Astrocyte (in vitro differentiated cells and primary cell): ENCODE data around the gene EDEM3. TPM values are rescaled to one million over a fixed set of nuclear protein-coding genes. Genes with fewer than 3 reads are reported as not detected.
A peak's percentile ranks its signal among the peaks of the same experiment; 100 is the strongest.

Experiments used
- DNase-seq: peaks from one replicate; pipeline ENCODE4 v3.0.0-alpha.2; 2010; ENCODE audit warnings: low read depth
- FAIRE-seq: peaks from 2 replicates; lab custom pipeline; 2011; peaks lifted over from hg19 to GRCh38; lab: Jason Lieb, UNC
- H2AFZ ChIP-seq: 2 replicates; pipeline ENCODE4 v1.6.0; 2012; ENCODE audit warnings: low read depth, low read length, inconsistent platforms
- H3K27ac ChIP-seq: 2 replicates; pipeline ENCODE4 v1.5.1; 2011; ENCODE audit warnings: low read depth, low read length, inconsistent platforms
- H3K27me3 ChIP-seq: 2 replicates; pipeline ENCODE4 v1.6.0; 2011; ENCODE audit warnings: low read length, inconsistent platforms; ENCODE audit not compliant: insufficient read depth
- H3K36me3 ChIP-seq: 2 replicates; pipeline ENCODE4 v1.5.1; 2011; ENCODE audit warnings: low read length, inconsistent platforms; ENCODE audit not compliant: insufficient read depth
- H3K4me1 ChIP-seq: 2 replicates; pipeline ENCODE4 v1.5.1; 2011; ENCODE audit warnings: low read length, inconsistent platforms; ENCODE audit not compliant: insufficient read depth
- H3K4me2 ChIP-seq: 2 replicates; pipeline ENCODE4 v1.6.0; 2012; ENCODE audit warnings: low read length, inconsistent platforms
- H3K4me3 ChIP-seq: 2 replicates; pipeline ENCODE4 v1.5.1; 2011; ENCODE audit warnings: low read depth, mild to moderate bottlenecking, low read length, inconsistent platforms; ENCODE audit not compliant: insufficient read depth
- H3K79me2 ChIP-seq: 2 replicates; pipeline ENCODE4 v1.6.0; 2012; ENCODE audit warnings: mild to moderate bottlenecking, low read length, inconsistent platforms; ENCODE audit not compliant: insufficient read depth
- H3K9ac ChIP-seq: 2 replicates; pipeline ENCODE4 v1.6.0; 2012; ENCODE audit warnings: mild to moderate bottlenecking, low read length, inconsistent platforms
- H3K9me3 ChIP-seq: 2 replicates; pipeline ENCODE4 v1.5.1; 2012; ENCODE audit warnings: low read depth, mild to moderate bottlenecking, low read length, inconsistent platforms; ENCODE audit not compliant: insufficient read depth
- H4K20me1 ChIP-seq: 2 replicates; pipeline ENCODE4 v1.6.0; 2012; ENCODE audit warnings: low read length, inconsistent platforms; ENCODE audit not compliant: insufficient read depth
- H3K27ac Mint-ChIP-seq: one replicate; pipeline ENCODE4 v1.8.0; 2021; ENCODE audit warnings: mild to moderate bottlenecking, mixed read lengths; ENCODE audit not compliant: unreplicated experiment
- H3K27me3 Mint-ChIP-seq: one replicate; pipeline ENCODE4 v1.8.0; 2021; ENCODE audit warnings: low read depth, mixed read lengths; ENCODE audit not compliant: unreplicated experiment
- H3K36me3 Mint-ChIP-seq: one replicate; pipeline ENCODE4 v1.8.0; 2021; ENCODE audit warnings: low read depth, mixed read lengths; ENCODE audit not compliant: unreplicated experiment
- H3K4me1 Mint-ChIP-seq: one replicate; pipeline ENCODE4 v1.8.0; 2021; ENCODE audit warnings: low read depth, mixed read lengths; ENCODE audit not compliant: unreplicated experiment
- H3K4me3 Mint-ChIP-seq: one replicate; pipeline ENCODE4 v1.8.0; 2021; ENCODE audit warnings: mild to moderate bottlenecking, moderate library complexity, mixed read lengths; ENCODE audit not compliant: unreplicated experiment
- H3K9me3 Mint-ChIP-seq: one replicate; pipeline ENCODE4 v1.8.0; 2021; ENCODE audit warnings: mild to moderate bottlenecking, mixed read lengths; ENCODE audit not compliant: unreplicated experiment
- CTCF ChIP-seq: IDR thresholded peaks from 2 replicates; pipeline ENCODE4 v1.5.1; 2011; ENCODE audit warnings: low read depth, mild to moderate bottlenecking, inconsistent platforms, low read length, moderate library complexity; ENCODE audit not compliant: insufficient read depth
- EZH2 ChIP-seq: IDR thresholded peaks from 2 replicates; pipeline ENCODE4 v1.6.1; 2012; ENCODE audit warnings: mild to moderate bottlenecking, low read length, inconsistent platforms; ENCODE audit not compliant: insufficient read depth
- total RNA-seq: library from RNA; stranded (reverse); gene quantifications from 2 replicates; pipeline ENCODE4 v1.2.1, GENCODE V29; 2021

The EDEM3 gene
- total RNA-seq, 1 donor from 2014 or later = 36.7 TPM

GRCh38 chr1:184691719-184692324 lies 62.8 kb downstream of the EDEM3 start:
- H3K4me2 ChIP-seq = no peak overlapping the region
- peaks cover 4% of the 10 kb centered on the region for H4K20me1 ChIP-seq
- Mint-ChIP-seq H3K36me3 (peaks cover 2% of the 10 kb centered on the region), H3K27ac (no peak overlapping the region), H3K9me3 (no peaks in the 10 kb centered on the region), H3K4me3 (no peak overlapping the region), H3K27me3 (no peaks in the 10 kb centered on the region), H3K4me1 (peaks cover 3% of the 10 kb centered on the region)
- H3K9ac ChIP-seq = no peak overlapping the region
- no peak overlapping the region for H2AFZ ChIP-seq
- no peaks in the 10 kb centered on the region for H3K79me2 ChIP-seq
- H3K27ac ChIP-seq = no peak overlapping the region
- peak; percentile 82 for FAIRE-seq
- H3K9me3 ChIP-seq = no peaks in the 10 kb centered on the region
- no peak overlapping the region for H3K4me3 ChIP-seq
- TF ChIP-seq EZH2 (no peak), CTCF (peak; percentile 91)
- H3K27me3 ChIP-seq = no peaks in the 10 kb centered on the region
- no peaks in the 10 kb centered on the region for H3K4me1 ChIP-seq
- peaks cover 9% of the 10 kb centered on the region for H3K36me3 ChIP-seq
- DNase-seq = peak; percentile 46

- FAIRE-seq = no peak
- H3K4me1 ChIP-seq = no peaks in the 10 kb centered on the region
- TF ChIP-seq EZH2 (no peak), CTCF (no peak)
Observed at GRCh38 chr1:184686540-184686939, 68.1 kb downstream of the EDEM3 start.

GRCh38 chr1:184685116-184685515 lies 69.5 kb downstream of the EDEM3 start:
- TF ChIP-seq EZH2 = no peak
- no peak for TF ChIP-seq CTCF
- no peaks in the 10 kb centered on the region for H4K20me1 ChIP-seq
- no peaks in the 10 kb centered on the region for H3K27me3 ChIP-seq
- H3K36me3 ChIP-seq = no peaks in the 10 kb centered on the region
- H3K4me3 ChIP-seq = no peak overlapping the region
- H3K4me2 ChIP-seq = no peak overlapping the region
- no peaks in the 10 kb centered on the region for H3K36me3 Mint-ChIP-seq
- H3K9ac ChIP-seq = no peak overlapping the region
- H3K4me1 ChIP-seq = no peaks in the 10 kb centered on the region
- no peak overlapping the region for H3K27ac ChIP-seq
- H3K27me3 Mint-ChIP-seq = no peaks in the 10 kb centered on the region
- DNase-seq = no peak
- no peak overlapping the region for H3K4me3 Mint-ChIP-seq
- no peak overlapping the region for H3K27ac Mint-ChIP-seq
- FAIRE-seq = no peak
- H3K79me2 ChIP-seq = no peaks in the 10 kb centered on the region
- no peaks in the 10 kb centered on the region for H3K9me3 ChIP-seq
- no peak overlapping the region for H2AFZ ChIP-seq
- H3K9me3 Mint-ChIP-seq = peaks cover 10% of the 10 kb centered on the region
- H3K4me1 Mint-ChIP-seq = no peaks in the 10 kb centered on the region

More at GRCh38 chr1:184686540-184686939, 68.1 kb downstream of the EDEM3 start:
- H3K9me3 ChIP-seq = no peaks in the 10 kb centered on the region
- no peaks in the 10 kb centered on the region for H3K36me3 ChIP-seq
- no peaks in the 10 kb centered on the region for H3K36me3 Mint-ChIP-seq
- H2AFZ ChIP-seq = no peak overlapping the region
- no peak overlapping the region for H3K27ac ChIP-seq
- no peaks in the 10 kb centered on the region for H3K79me2 ChIP-seq
- H3K4me2 ChIP-seq = no peak overlapping the region
- H3K4me1 Mint-ChIP-seq = no peaks in the 10 kb centered on the region
- H3K27me3 Mint-ChIP-seq = no peaks in the 10 kb centered on the region
- H3K4me3 Mint-ChIP-seq = no peak overlapping the region
- H3K27ac Mint-ChIP-seq = peak overlapping the region; percentile 38
- no peak for DNase-seq
- no peaks in the 10 kb centered on the region for H3K27me3 ChIP-seq
- no peak overlapping the region for H3K4me3 ChIP-seq
- H4K20me1 ChIP-seq = no peaks in the 10 kb centered on the region
- no peak overlapping the region for H3K9ac ChIP-seq
- H3K9me3 Mint-ChIP-seq = peaks cover under 1% of the 10 kb centered on the region
